OCI-LY3 (cell line): ENCODE measurements around the gene ITPKB.

ENCODE experiments used
- H2AFZ ChIP-seq: fragments of 200-600, 300-600 bp; shearing (Covaris generic); 2 replicates; pipeline ENCODE4 v1.6.0; 2014; ENCODE audit warnings: antibody characterized with exemption, low read depth, low read length
- H3K27ac ChIP-seq: fragments of 200-600, 300-600 bp; sonication (generic); 2 replicates; pipeline ENCODE4 v1.5.1; 2014; ENCODE audit warnings: mild to moderate bottlenecking, low read length, moderate library complexity, mixed read lengths
- H3K27me3 ChIP-seq: fragments of 200-600, 300-600 bp; sonication (generic); 2 replicates; pipeline ENCODE4 v1.6.1; 2014; ENCODE audit warnings: low read depth, low read length, mixed read lengths
- H3K36me3 ChIP-seq: fragments of 200-600, 300-600 bp; sonication (generic); replicated peaks from 2 replicates; pipeline ENCODE3; 2014; ENCODE audit warnings: low read depth, low read length, mixed read lengths
- H3K4me1 ChIP-seq: fragments of 300-600, 200-600 bp; sonication (generic); 2 replicates; pipeline ENCODE4 v1.6.1; 2014; ENCODE audit warnings: low read length, mixed read lengths
- H3K4me2 ChIP-seq: fragments of 200-600, 300-600 bp; sonication (generic); 2 replicates; pipeline ENCODE4 v1.6.1; 2014; ENCODE audit warnings: low read length, mixed read lengths
- H3K4me3 ChIP-seq: fragments of 300-600, 200-600 bp; sonication (generic); 2 replicates; pipeline ENCODE4 v1.5.1; 2014; ENCODE audit warnings: antibody characterized with exemption, mild to moderate bottlenecking, low read length, moderate library complexity
- H3K79me2 ChIP-seq: fragments of 300-600, 200-600 bp; shearing (Covaris generic); 2 replicates; pipeline ENCODE4 v1.6.1; 2014; ENCODE audit warnings: mild to moderate bottlenecking, low read length, mixed read lengths
- H3K9ac ChIP-seq: fragments of 300-600, 200-600 bp; shearing (Covaris generic); 2 replicates; pipeline ENCODE4 v1.6.0; 2014; ENCODE audit warnings: mild to moderate bottlenecking, low read length, moderate library complexity
- H3K9me3 ChIP-seq: fragments of 200-600, 300-600 bp; shearing (Covaris generic); 2 replicates; pipeline ENCODE4 v1.6.1; 2014; ENCODE audit warnings: low read length, mixed read lengths; ENCODE audit not compliant: insufficient read depth
- H4K20me1 ChIP-seq: fragments of 200-600, 300-600 bp; sonication (generic); 2 replicates; pipeline ENCODE4 v1.6.1; 2016; ENCODE audit warnings: low read length, mixed read lengths; ENCODE audit not compliant: insufficient read depth
- CTCF ChIP-seq: fragments of 200-600, 300-600 bp; sonication (generic); IDR thresholded peaks from 2 replicates; pipeline ENCODE4 v1.5.1; 2014; ENCODE audit warnings: antibody characterized with exemption, low read length, low read depth
- EZH2phosphoT487 ChIP-seq: fragments of 200-600 bp; shearing (Covaris generic); IDR thresholded peaks from 2 replicates; pipeline ENCODE4 v1.6.1; 2018; ENCODE audit warnings: antibody characterized with exemption, mixed run types, low read depth

ITPKB gene

GRCh38 chr1:226626577-226626956, 112.5 kb downstream of the ITPKB start:
- peak overlapping the region; percentile 61 for H3K4me2 ChIP-seq

GRCh38 chr1:226625832-226626576, 113.1 kb downstream of the ITPKB start:
- Histone ChIP-seq H3K27me3 (peaks cover 7% of the 10 kb centered on the region; the same call in 1 of the 2 replicates), H3K79me2 (no peaks in the 10 kb centered on the region), H3K27ac (no peak overlapping the region), H3K36me3 (no peaks in the 10 kb centered on the region), H3K4me3 (peak overlapping the region; percentile 59), H4K20me1 (no peaks in the 10 kb centered on the region), H2AFZ (peak overlapping the region; percentile 77), H3K9ac (peak overlapping the region; percentile 34), H3K9me3 (no peaks in the 10 kb centered on the region), H3K4me2 (peak overlapping the region; percentile 61), H3K4me1 (peaks cover 9% of the 10 kb centered on the region)
- TF ChIP-seq EZH2phosphoT487 = no peak
- TF ChIP-seq CTCF = no peak

More at GRCh38 chr1:226626577-226626956, 112.5 kb downstream of the ITPKB start:
- peak overlapping the region; percentile 59 for H3K4me3 ChIP-seq
- peaks cover 9% of the 10 kb centered on the region for H3K4me1 ChIP-seq
- H3K36me3 ChIP-seq = no peaks in the 10 kb centered on the region
- peak; percentile 99 for TF ChIP-seq CTCF
- no peak for TF ChIP-seq EZH2phosphoT487
- peak overlapping the region; percentile 77 for H2AFZ ChIP-seq
- H3K27me3 ChIP-seq = peaks cover 6% of the 10 kb centered on the region; the same call in 1 of the 2 replicates
- H3K9ac ChIP-seq = peak overlapping the region; percentile 34
- no peaks in the 10 kb centered on the region for H4K20me1 ChIP-seq
- no peaks in the 10 kb centered on the region for H3K9me3 ChIP-seq
- H3K27ac ChIP-seq = no peak overlapping the region
- H3K79me2 ChIP-seq = no peaks in the 10 kb centered on the region

- Histone ChIP-seq H3K9me3 (no peaks in the 10 kb centered on the region), H3K9ac (no peak overlapping the region), H4K20me1 (no peaks in the 10 kb centered on the region), H3K36me3 (no peaks in the 10 kb centered on the region), H3K4me1 (peaks cover 9% of the 10 kb centered on the region), H3K27me3 (peaks cover 7% of the 10 kb centered on the region; the same call in 1 of the 2 replicates), H3K4me3 (no peak overlapping the region), H3K4me2 (no peak overlapping the region), H3K27ac (no peak overlapping the region), H3K79me2 (no peaks in the 10 kb centered on the region), H2AFZ (no peak overlapping the region)
- TF ChIP-seq EZH2phosphoT487 = no peak
- TF ChIP-seq CTCF = no peak
Observed at GRCh38 chr1:226625326-226625725, 113.8 kb downstream of the ITPKB start.

GRCh38 chr1:226624526-226624925, 114.6 kb downstream of the ITPKB start:
- Histone ChIP-seq H3K36me3 (no peaks in the 10 kb centered on the region), H2AFZ (no peak overlapping the region), H3K9me3 (no peaks in the 10 kb centered on the region), H4K20me1 (no peaks in the 10 kb centered on the region), H3K79me2 (no peaks in the 10 kb centered on the region), H3K27me3 (peaks cover 7% of the 10 kb centered on the region; the same call in 1 of the 2 replicates), H3K27ac (no peak overlapping the region), H3K4me1 (peaks cover 9% of the 10 kb centered on the region), H3K4me3 (no peak overlapping the region), H3K9ac (no peak overlapping the region), H3K4me2 (no peak overlapping the region)
- TF ChIP-seq CTCF (no peak), EZH2phosphoT487 (no peak)
